ENCODE measurements around the gene CSRP1.

The CSRP1 gene

DNA sequence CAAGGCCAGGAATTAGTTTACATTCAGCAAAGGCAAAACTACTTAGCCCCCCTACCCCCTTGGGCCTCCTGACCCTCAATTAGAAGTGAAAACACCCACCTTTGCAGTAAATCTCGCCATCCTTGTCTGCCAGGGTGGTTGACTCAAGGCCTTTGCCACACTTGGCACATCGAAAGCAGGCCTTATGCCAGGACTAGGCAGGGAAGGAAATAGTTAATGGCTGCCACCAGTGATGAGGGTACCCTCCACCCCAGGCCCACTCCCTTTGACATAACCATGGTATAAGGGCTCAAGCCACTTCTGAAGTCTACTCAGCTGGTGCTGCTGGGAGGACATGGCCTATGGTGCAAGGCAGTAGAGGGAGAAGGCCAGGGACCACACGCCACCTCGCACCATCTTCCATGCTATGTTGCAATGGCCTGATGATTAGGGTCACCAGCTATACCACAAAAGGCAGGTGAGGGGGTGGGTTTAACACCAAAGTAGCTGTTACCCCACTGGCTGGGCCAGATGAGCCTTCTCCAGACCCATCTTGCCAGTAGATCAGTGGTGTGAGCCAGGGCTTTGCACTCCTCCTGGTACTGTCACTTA is 21.6 kb downstream of the CSRP1 start:
- TF ChIP-seq FOXP2 (optimal IDR thresholded peaks at IDR 0.05; ENCODE audit: borderline replicate concordance, extremely low read depth, extremely low read length, insufficient read depth) = no peak
- TF ChIP-seq TAF1 (IDR thresholded peaks at IDR 0.05; ENCODE audit: borderline replicate concordance, insufficient read depth, low read length) = no peak
- TF ChIP-seq SIN3A (IDR thresholded peaks at IDR 0.05; ENCODE audit: borderline replicate concordance, insufficient read depth, low read length) = no peak

DNA sequence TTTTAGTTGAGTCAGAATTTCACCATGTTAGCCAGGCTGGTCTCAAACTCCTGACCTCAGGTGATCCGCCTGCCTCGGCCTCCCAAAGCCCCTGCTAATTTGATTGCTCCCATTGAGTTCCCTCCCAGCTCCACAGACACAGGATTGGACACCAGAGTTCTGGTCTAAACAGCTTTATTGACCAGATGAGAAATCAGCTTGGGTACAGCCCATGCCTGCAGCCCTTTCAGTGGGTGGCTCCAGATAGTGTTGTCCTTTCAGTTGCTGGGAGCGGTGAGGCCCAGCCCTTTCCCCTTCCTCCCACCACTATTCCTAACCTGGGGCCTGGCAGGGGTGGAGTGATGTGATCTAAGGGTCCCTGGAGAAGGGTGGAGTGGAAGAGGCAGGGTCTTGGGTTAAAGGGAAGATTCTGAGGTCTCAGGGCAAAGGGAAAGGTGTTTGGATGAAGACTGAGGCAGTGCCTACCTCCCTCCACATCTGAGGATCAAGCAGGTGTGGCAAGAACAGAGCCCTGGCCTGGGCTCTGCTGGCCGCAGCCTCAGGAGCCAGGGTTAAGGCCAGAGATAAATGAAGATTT is 23.5 kb downstream of the CSRP1 start:
- TF ChIP-seq POLR2AphosphoS5 (IDR thresholded peaks at IDR 0.05; ENCODE audit: low read depth, low read length) = no peak
- TF ChIP-seq, protein P1, sequence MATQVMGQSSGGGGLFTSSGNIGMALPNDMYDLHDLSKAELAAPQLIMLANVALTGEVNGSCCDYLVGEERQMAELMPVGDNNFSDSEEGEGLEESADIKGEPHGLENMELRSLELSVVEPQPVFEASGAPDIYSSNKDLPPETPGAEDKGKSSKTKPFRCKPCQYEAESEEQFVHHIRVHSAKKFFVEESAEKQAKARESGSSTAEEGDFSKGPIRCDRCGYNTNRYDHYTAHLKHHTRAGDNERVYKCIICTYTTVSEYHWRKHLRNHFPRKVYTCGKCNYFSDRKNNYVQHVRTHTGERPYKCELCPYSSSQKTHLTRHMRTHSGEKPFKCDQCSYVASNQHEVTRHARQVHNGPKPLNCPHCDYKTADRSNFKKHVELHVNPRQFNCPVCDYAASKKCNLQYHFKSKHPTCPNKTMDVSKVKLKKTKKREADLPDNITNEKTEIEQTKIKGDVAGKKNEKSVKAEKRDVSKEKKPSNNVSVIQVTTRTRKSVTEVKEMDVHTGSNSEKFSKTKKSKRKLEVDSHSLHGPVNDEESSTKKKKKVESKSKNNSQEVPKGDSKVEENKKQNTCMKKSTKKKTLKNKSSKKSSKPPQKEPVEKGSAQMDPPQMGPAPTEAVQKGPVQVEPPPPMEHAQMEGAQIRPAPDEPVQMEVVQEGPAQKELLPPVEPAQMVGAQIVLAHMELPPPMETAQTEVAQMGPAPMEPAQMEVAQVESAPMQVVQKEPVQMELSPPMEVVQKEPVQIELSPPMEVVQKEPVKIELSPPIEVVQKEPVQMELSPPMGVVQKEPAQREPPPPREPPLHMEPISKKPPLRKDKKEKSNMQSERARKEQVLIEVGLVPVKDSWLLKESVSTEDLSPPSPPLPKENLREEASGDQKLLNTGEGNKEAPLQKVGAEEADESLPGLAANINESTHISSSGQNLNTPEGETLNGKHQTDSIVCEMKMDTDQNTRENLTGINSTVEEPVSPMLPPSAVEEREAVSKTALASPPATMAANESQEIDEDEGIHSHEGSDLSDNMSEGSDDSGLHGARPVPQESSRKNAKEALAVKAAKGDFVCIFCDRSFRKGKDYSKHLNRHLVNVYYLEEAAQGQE (IDR thresholded peaks at IDR 0.05; ENCODE audit: insufficient read depth in 1 of 2, low read depth in 2 of 2, low read length in 2 of 2) = no peak
- TF ChIP-seq TAF1 (IDR thresholded peaks at IDR 0.05; ENCODE audit: borderline replicate concordance, insufficient read depth, low read length) = no peak
- TF ChIP-seq SIN3A (IDR thresholded peaks at IDR 0.05; ENCODE audit: borderline replicate concordance, insufficient read depth, low read length) = no peak
- TF ChIP-seq FOXP2 (optimal IDR thresholded peaks at IDR 0.05; ENCODE audit: borderline replicate concordance, extremely low read depth, extremely low read length, insufficient read depth) = no peak

DNA sequence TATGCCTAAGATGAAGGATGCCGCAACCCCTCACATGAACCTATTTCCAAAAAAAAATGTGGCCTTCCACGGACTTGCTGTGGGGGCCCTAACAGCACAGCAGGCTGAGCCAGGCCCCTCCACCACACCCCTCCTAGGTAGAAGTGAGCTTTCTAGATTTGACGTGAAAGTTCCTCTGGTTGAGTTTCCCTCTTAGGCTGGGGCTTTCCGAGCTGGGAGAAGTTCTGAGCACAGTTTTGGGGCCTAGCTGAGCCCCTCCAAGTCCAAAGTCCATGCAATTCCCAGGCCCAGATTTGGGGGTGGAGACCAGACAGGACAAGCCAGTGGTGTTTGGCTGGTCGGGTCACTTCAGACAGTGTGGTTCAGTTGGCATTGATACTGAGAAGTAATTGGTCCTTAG is 24.2 kb downstream of the CSRP1 start:
- TF ChIP-seq SIN3A (IDR thresholded peaks at IDR 0.05; ENCODE audit: borderline replicate concordance, insufficient read depth, low read length) = no peak
- no peak for TF ChIP-seq POLR2AphosphoS5 (IDR thresholded peaks at IDR 0.05; ENCODE audit: low read depth, low read length)
- TF ChIP-seq TAF1 (IDR thresholded peaks at IDR 0.05; ENCODE audit: borderline replicate concordance, insufficient read depth, low read length) = no peak
- TF ChIP-seq, protein P1 (IDR thresholded peaks at IDR 0.05; ENCODE audit: insufficient read depth in 1 of 2, low read depth in 2 of 2, low read length in 2 of 2) = no peak
- TF ChIP-seq FOXP2 (optimal IDR thresholded peaks at IDR 0.05; ENCODE audit: borderline replicate concordance, extremely low read depth, extremely low read length, insufficient read depth) = no peak

DNA sequence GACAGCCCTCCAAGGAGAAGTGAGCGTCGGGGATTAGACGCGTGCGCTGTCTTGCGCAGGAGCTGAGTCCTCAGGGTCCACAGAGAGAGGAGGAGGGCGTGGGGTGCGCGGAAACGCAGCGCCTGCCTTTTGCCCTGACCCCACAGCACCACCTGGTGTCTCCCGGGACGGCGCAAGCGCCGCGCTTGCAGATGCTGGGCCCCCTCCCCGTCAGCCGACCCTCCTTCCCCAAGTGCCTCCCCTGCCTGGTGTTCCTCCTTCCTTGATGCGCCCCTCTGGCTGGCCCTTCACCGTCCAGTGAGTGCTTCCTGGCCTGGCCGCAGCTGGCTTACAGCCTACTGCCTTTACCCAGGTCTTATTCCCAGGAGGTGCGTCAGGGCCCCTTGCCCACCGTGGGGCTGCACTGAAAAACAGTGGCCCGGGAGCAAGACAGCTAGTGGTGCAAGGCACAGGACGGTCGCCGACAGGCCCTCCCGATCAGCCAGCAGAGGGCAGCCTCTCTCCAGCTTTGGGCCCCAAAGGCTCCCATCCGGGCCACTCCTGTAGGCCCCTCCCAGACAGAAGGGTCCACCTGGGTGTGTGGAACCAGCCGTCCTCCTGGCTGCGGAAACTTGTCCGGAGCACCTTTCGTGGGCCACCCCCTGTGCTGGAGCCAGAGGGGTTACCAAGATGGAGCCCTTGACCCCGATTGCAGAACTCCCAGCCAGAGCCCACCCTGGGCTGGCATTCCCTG is 25.0 kb downstream of the CSRP1 start:
- TF ChIP-seq TAF1 (IDR thresholded peaks at IDR 0.05; ENCODE audit: borderline replicate concordance, insufficient read depth, low read length) (no peak), FOXP2 (optimal IDR thresholded peaks at IDR 0.05; ENCODE audit: borderline replicate concordance, extremely low read depth, extremely low read length, insufficient read depth) (peak; percentile 57), SIN3A (IDR thresholded peaks at IDR 0.05; ENCODE audit: borderline replicate concordance, insufficient read depth, low read length) (no peak), POLR2AphosphoS5 (IDR thresholded peaks at IDR 0.05; ENCODE audit: low read depth, low read length) (no peak)

DNA sequence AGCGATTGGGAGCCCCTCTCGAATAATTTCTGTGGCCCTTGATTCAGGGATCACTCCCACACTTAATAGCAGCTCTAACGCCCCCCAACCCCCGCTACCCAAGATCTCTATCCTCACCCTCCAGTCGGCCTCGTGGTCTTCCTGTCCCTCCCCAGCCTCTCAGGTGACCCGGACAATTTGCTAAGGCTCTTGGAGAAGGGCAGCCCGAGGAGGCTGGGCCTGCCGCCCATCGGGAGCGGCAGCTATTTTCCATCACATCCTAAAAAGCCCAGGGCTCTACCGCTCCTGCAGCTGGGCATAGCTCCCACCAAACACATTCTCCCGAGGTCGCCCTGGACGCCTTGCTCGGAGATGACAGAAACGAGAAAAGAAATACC is 25.9 kb downstream of the CSRP1 start:
- no peak for TF ChIP-seq SIN3A (IDR thresholded peaks at IDR 0.05; ENCODE audit: borderline replicate concordance, insufficient read depth, low read length)
- TF ChIP-seq POLR2AphosphoS5 (IDR thresholded peaks at IDR 0.05; ENCODE audit: low read depth, low read length) = no peak
- TF ChIP-seq FOXP2 (optimal IDR thresholded peaks at IDR 0.05; ENCODE audit: borderline replicate concordance, extremely low read depth, extremely low read length, insufficient read depth) = no peak
- TF ChIP-seq, protein P1 (IDR thresholded peaks at IDR 0.05; ENCODE audit: insufficient read depth in 1 of 2, low read depth in 2 of 2, low read length in 2 of 2) = no peak
- no peak for TF ChIP-seq TAF1 (IDR thresholded peaks at IDR 0.05; ENCODE audit: borderline replicate concordance, insufficient read depth, low read length)
